ENCODE measurements around the gene FAM222B.

Gene FAM222B

DNA sequence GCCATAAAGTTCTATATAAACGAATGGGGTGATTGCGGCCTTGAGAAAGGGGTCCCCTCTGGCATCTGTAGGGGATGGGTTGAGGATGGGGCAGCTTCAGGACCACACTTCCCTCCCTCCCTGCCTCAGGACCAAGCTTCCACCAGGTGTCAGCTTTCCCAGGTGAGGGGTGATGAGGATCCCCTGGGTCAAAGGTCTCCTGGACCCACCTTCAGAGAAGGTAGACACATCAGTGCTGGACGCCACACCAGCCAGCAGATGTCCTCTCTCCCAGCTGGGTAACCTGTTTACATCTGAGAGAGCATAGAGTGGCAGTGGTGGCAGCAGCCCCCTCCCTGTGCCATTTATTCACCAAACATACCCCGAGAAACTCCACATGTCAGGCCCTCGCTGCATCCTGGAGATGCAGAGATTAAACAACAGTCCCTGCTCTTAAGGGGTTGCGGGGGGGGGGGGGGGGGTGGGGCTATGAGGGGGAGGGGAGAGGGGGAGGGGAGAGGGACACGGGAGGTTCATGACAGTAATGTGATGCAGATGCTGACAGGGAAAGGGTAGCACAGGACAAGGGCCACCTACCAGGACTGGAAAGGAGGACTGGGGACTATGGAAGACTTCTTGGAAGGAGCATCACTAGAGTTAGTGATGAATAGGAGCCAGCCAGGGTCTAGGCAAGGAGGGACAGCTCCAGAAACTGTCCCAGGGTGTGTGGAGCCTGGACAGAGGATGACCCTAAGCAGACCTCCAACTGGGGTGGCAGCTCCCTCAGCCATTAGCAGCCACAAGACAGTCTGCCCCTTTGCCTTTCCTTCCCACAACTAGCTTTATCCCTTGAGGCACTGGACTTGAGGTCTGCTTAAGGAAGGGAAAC lies 135.9 kb downstream of the FAM222B start:
- H3K4me3 ChIP-seq (replicated peaks; ENCODE audit: low read depth, low read length) = no peak overlapping the region

More for the DNA sequence above, 135.9 kb downstream of the FAM222B start:
- DNase-seq (ENCODE audit: low read depth) = no peak
- TF ChIP-seq, protein P1, sequence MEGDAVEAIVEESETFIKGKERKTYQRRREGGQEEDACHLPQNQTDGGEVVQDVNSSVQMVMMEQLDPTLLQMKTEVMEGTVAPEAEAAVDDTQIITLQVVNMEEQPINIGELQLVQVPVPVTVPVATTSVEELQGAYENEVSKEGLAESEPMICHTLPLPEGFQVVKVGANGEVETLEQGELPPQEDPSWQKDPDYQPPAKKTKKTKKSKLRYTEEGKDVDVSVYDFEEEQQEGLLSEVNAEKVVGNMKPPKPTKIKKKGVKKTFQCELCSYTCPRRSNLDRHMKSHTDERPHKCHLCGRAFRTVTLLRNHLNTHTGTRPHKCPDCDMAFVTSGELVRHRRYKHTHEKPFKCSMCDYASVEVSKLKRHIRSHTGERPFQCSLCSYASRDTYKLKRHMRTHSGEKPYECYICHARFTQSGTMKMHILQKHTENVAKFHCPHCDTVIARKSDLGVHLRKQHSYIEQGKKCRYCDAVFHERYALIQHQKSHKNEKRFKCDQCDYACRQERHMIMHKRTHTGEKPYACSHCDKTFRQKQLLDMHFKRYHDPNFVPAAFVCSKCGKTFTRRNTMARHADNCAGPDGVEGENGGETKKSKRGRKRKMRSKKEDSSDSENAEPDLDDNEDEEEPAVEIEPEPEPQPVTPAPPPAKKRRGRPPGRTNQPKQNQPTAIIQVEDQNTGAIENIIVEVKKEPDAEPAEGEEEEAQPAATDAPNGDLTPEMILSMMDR (IDR thresholded peaks at IDR 0.05; ENCODE audit: low read length, missing control alignments) = no peak
